HCT116 (cell line): ENCODE data around the gene SCGN. TPM values are rescaled to one million over a fixed set of nuclear protein-coding genes. Genes with fewer than 3 reads are reported as not detected.

ENCODE experiments used
- ATAC-seq: fragments of 200-7000 bp; cut with Tn5 transposase; 2 replicates; pipeline ENCODE4 v1.9.1; 2020; ENCODE audit warnings: mild to moderate bottlenecking, moderate library complexity
- BruUV-seq: library from RNA; stranded (reverse); fragments of 400-500 nt; replicated peaks from 2 replicates; lab custom pipeline; 2021; lab: Mats Ljungman, UMichigan
- CTCF ChIA-PET: fragments of 300-600 bp; sonication (Branson Sonifier 250); formaldehyde crosslinking; loops from one replicate; lab custom pipeline; 2021; ENCODE audit warnings: antibody characterized with exemption; lab: Charles Lee
- POLR2A ChIA-PET: fragments of 300-600, 350-600 bp; sonication (Branson Sonifier 250); formaldehyde crosslinking; loops from one replicate; lab custom pipeline; 2021; ENCODE audit warnings: antibody characterized with exemption; lab: Charles Lee
- RAD21 ChIA-PET, 2 experiments: fragments of 300-600 bp; sonication (Branson Sonifier 250); formaldehyde crosslinking; loops; one replicate each; lab custom pipeline; 2023; ENCODE audit warnings: low total read pairs in 2 of 2; ENCODE audit not compliant: uncharacterized antibody in 2 of 2, unreplicated experiment in 2 of 2, low non-redundant PET in 1 of 2; lab: Charles Lee
- DNase-seq: peaks from one replicate; pipeline ENCODE4 v3.0.0-alpha.2; 2010; ENCODE audit warnings: low read depth, low spot score
- H2AFZ ChIP-seq: fragments of 200-600 bp; shearing (Covaris generic), sonication (generic); 2 replicates; pipeline ENCODE4 v1.6.1; 2017; ENCODE audit warnings: low read depth, mixed run types, mixed read lengths, antibody characterized with exemption, low read length; ENCODE audit not compliant: poor library complexity, severe bottlenecking
- H3K27ac ChIP-seq: 2 replicates; pipeline ENCODE4 v1.5.1; 2012; ENCODE audit warnings: low read depth, low read length
- H3K27me3 ChIP-seq: fragments of 200-600 bp; sonication (generic); 2 replicates; pipeline ENCODE4 v1.6.1; 2016; ENCODE audit warnings: mixed run types, low read length, mixed read lengths; ENCODE audit not compliant: insufficient read depth
- H3K36me3 ChIP-seq, 2 experiments: fragments of 200-500 bp in 1 of 2; fragments of 200-600 bp in 1 of 2; sonication (Bioruptor generic) in 1 of 2; sonication (generic) in 1 of 2; 2 replicates each; pipeline versions ENCODE4 v1.5.1 to v1.6.1; 2014 to 2016; ENCODE audit warnings: low read length in 2 of 2, inconsistent platforms in 1 of 2, mixed read lengths in 1 of 2, mixed run types in 1 of 2; ENCODE audit not compliant: insufficient read depth in 2 of 2, control insufficient read depth in 1 of 2
- H3K4me1 ChIP-seq, 2 experiments: fragments of 200-600 bp in 1 of 2; sonication (generic) in 1 of 2; 2 replicates each; pipeline versions ENCODE4 v1.5.1 to v1.6.1; 2012 to 2017; ENCODE audit warnings: low read length in 2 of 2, inconsistent platforms in 1 of 2, mild to moderate bottlenecking in 1 of 2, mixed read lengths in 1 of 2, mixed run types in 1 of 2, moderate library complexity in 1 of 2; ENCODE audit not compliant: insufficient read depth in 2 of 2, control insufficient read depth in 1 of 2
- H3K4me2 ChIP-seq: fragments of 200-600 bp; sonication (generic); 2 replicates; pipeline ENCODE4 v1.6.1; 2017; ENCODE audit warnings: mixed run types, low read length, mixed read lengths
- H3K4me3 ChIP-seq, 2 experiments: fragments of 200-600 bp in 1 of 2; sonication (generic) in 1 of 2; replicated peaks in 1 of 2; 2 replicates each; pipeline ENCODE4 v1.5.1; 2011 to 2016; ENCODE audit warnings: low read length in 2 of 2, control low read depth in 1 of 2, low read depth in 1 of 2, mild to moderate bottlenecking in 1 of 2, mixed read lengths in 1 of 2, mixed run types in 1 of 2
- H3K79me2 ChIP-seq: fragments of 200-600 bp; sonication (generic); 2 replicates; pipeline ENCODE4 v1.6.1; 2017; ENCODE audit warnings: mild to moderate bottlenecking, mixed run types, low read length, moderate library complexity, mixed read lengths; ENCODE audit not compliant: insufficient read depth
- H3K9ac ChIP-seq: fragments of 200-600 bp; sonication (generic); 2 replicates; pipeline ENCODE4 v1.6.1; 2016; ENCODE audit warnings: low read length, mixed read lengths
- H3K9me2 ChIP-seq: fragments of 200-600 bp; sonication (generic), shearing (Covaris generic); 2 replicates; pipeline ENCODE4 v1.6.1; 2017; ENCODE audit warnings: mixed run types, mild to moderate bottlenecking, moderate library complexity; ENCODE audit not compliant: insufficient read depth
- H3K9me3 ChIP-seq, 2 experiments: fragments of 200-500 bp in 1 of 2; fragments of 200-600 bp in 1 of 2; sonication (Bioruptor generic) in 1 of 2; sonication (generic) in 1 of 2; 2 replicates each; pipeline ENCODE4 v1.6.1; 2014 to 2017; ENCODE audit warnings: low read length in 2 of 2, mixed read lengths in 2 of 2, inconsistent platforms in 1 of 2, low read depth in 1 of 2, mild to moderate bottlenecking in 1 of 2, mixed run types in 1 of 2, moderate library complexity in 1 of 2; ENCODE audit not compliant: control insufficient read depth in 1 of 2, insufficient read depth in 1 of 2
- H4K20me1 ChIP-seq: fragments of 200-600 bp; sonication (generic), shearing (Covaris generic); 2 replicates; pipeline ENCODE4 v1.6.1; 2017; ENCODE audit warnings: mixed run types, mild to moderate bottlenecking, moderate library complexity; ENCODE audit not compliant: insufficient read depth
- ELF1 ChIP-seq: IDR thresholded peaks from 2 replicates; pipeline ENCODE4 v1.6.1; 2012; ENCODE audit warnings: low read depth, borderline replicate concordance
- JUND ChIP-seq: IDR thresholded peaks from 2 replicates; pipeline ENCODE4 v1.6.1; 2012
- POLR2A ChIP-seq: IDR thresholded peaks from 2 replicates; pipeline ENCODE4 v1.7.0; 2011; ENCODE audit warnings: borderline replicate concordance; ENCODE audit not compliant: insufficient read depth, insufficient read length; ENCODE audit errors: extremely low read depth
- REST ChIP-seq: IDR thresholded peaks from 2 replicates; pipeline ENCODE4 v1.6.1; 2012; ENCODE audit warnings: low read depth
- SRF ChIP-seq: IDR thresholded peaks from 2 replicates; pipeline ENCODE4 v1.6.1; 2012; ENCODE audit warnings: low read depth
- TCF7L2 ChIP-seq: IDR thresholded peaks from 2 replicates; pipeline ENCODE4 v1.7.0; 2011; ENCODE audit warnings: borderline replicate concordance, inconsistent platforms; ENCODE audit not compliant: insufficient read depth, insufficient read length; ENCODE audit errors: extremely low read depth
- YY1 ChIP-seq: IDR thresholded peaks from 2 replicates; pipeline ENCODE4 v1.6.1; 2011; ENCODE audit warnings: low read length, low read depth, moderate library complexity, mild to moderate bottlenecking; ENCODE audit not compliant: insufficient replicate concordance; ENCODE audit errors: extremely low read depth
- ZNF274 ChIP-seq: fragments of 200-500 bp; sonication (Bioruptor generic); IDR thresholded peaks from 2 replicates; pipeline ENCODE4 v1.6.1; 2014; ENCODE audit warnings: mild to moderate bottlenecking, low read depth, low read length, inconsistent platforms
- intact Hi-C: fragments of 100-400 bp; cut with micrococcal nuclease; formaldehyde crosslinking; loops from 2 replicates; pipeline ENCODE4 v1.10.0; 2022
- total RNA-seq: library from RNA; stranded (reverse); gene quantifications from one replicate; pipeline ENCODE4 v1.2.1, GENCODE V29; 2021; ENCODE audit not compliant: unreplicated experiment

SCGN gene
- total RNA-seq, 1 experiment from 2014 or later = not detected

GRCh38 chr6:25661129-25661779 lies 9.2 kb downstream of the SCGN start (continued):
- no peak for TF ChIP-seq ZNF274
- no peak for TF ChIP-seq REST
- TF ChIP-seq SRF = no peak

GRCh38 chr6:25665455-25665854 lies 13.4 kb downstream of the SCGN start:
- Histone ChIP-seq H3K9ac (no peak overlapping the region), H3K36me3 (no peaks in the 10 kb centered on the region), H4K20me1 (no peaks in the 10 kb centered on the region), H3K9me2 (no peaks in the 10 kb centered on the region), H3K4me3 (no peak overlapping the region), H3K79me2 (no peaks in the 10 kb centered on the region), H3K9me3 (no peaks in the 10 kb centered on the region), H3K4me1 (peaks cover 0 to 16% of the 10 kb centered on the region in 2 experiments; a peak in 2 of 4 replicates), H3K4me2 (no peak overlapping the region; the same call in 1 of the 2 replicates), H3K27ac (no peak overlapping the region), H3K27me3 (no peaks in the 10 kb centered on the region), H2AFZ (no peak overlapping the region)
- ChIA-PET RAD21 (no interaction called here), POLR2A (no interaction called here), CTCF (no interaction called here)
- ATAC-seq (no peak), DNase-seq (no peak)
- no TSS peak for BruUV-seq
- intact Hi-C loops = no loop called here
- no peak for TF ChIP-seq JUND
- TF ChIP-seq REST = no peak
- no peak for TF ChIP-seq ELF1
- no peak for TF ChIP-seq POLR2A
- no peak for TF ChIP-seq YY1
- TF ChIP-seq ZNF274 = no peak
- TF ChIP-seq TCF7L2 = no peak
